ENCODE results near the gene DYNLL2.
A peak's percentile ranks its signal among the peaks of the same experiment; 100 is the strongest.
"Not testable (repeated sequence)": the region's sequence is repeated elsewhere in the genome, so short reads cannot be mapped to it uniquely, and the experiment has no call there.

Gene DYNLL2

DNA sequence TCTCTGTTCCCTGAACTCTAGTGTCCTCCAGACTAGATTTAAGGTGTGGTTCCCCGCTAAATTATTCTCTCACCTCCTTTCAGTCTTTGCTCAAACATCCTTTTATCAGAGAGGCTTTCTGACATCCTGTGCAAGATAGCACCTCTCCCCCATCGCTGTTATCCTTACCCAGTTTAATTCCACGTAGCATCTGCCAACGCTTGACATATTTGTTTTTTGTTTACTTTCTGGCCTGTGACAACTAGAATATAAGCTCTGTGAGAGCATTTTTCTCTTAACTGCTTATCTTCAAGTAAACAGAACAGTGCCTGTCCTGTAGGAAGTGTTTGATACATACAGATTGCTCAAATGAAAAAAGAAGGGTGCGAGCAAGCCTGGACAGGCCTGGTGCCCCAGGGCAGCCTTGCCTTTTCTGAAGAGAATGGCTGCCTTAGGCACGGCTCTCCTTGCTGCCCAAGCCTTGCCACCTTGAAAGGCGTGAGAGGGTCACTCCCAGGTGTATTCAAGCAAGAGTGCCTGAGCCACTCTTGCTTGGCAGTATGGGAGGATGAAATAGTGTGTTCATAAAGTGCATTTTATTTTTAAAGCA, 9.7 kb downstream of the DYNLL2 start:
- peaks cover 60% of the 10 kb centered on the region for H3K36me3 ChIP-seq (ENCODE audit: low read depth)
- no peaks in the 10 kb centered on the region for H3K9me3 ChIP-seq (ENCODE audit: severe bottlenecking)
- no peak overlapping the region for H3K4me3 ChIP-seq (ENCODE audit: severe bottlenecking)
- H3K4me1 ChIP-seq (ENCODE audit: insufficient read depth, poor library complexity, severe bottlenecking) = peaks cover 14% of the 10 kb centered on the region
- TF ChIP-seq, protein P1, sequence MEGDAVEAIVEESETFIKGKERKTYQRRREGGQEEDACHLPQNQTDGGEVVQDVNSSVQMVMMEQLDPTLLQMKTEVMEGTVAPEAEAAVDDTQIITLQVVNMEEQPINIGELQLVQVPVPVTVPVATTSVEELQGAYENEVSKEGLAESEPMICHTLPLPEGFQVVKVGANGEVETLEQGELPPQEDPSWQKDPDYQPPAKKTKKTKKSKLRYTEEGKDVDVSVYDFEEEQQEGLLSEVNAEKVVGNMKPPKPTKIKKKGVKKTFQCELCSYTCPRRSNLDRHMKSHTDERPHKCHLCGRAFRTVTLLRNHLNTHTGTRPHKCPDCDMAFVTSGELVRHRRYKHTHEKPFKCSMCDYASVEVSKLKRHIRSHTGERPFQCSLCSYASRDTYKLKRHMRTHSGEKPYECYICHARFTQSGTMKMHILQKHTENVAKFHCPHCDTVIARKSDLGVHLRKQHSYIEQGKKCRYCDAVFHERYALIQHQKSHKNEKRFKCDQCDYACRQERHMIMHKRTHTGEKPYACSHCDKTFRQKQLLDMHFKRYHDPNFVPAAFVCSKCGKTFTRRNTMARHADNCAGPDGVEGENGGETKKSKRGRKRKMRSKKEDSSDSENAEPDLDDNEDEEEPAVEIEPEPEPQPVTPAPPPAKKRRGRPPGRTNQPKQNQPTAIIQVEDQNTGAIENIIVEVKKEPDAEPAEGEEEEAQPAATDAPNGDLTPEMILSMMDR (IDR thresholded peaks at IDR 0.05; ENCODE audit: poor library complexity, severe bottlenecking) = no peak
- no peak overlapping the region for H3K27ac ChIP-seq (ENCODE audit: poor library complexity, severe bottlenecking)
- ATAC-seq (ENCODE audit: low read depth) (peak; percentile 65), DNase-seq (ENCODE audit: low spot score) (no peak)
- no peaks in the 10 kb centered on the region for H3K27me3 ChIP-seq (ENCODE audit: insufficient read depth, poor library complexity, severe bottlenecking)

DNA sequence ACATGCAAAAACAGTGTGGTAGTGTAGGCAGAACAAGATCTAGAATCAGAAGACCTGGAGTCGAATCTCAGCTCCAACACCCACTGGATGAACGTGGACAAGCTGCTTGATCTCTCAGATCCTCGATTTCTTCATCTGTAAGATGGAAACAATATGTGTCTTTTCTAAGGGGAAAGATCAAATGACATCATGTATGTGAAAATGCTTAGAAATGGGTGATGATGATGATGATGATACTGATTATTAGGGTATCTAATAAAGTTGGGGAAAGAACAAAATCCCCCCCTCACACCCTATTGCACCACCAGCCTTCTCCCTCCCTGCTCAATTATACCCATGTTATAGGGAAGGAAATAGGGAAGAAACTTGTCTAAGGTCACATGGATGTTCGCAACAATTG, 10.9 kb downstream of the DYNLL2 start:
- no peaks in the 10 kb centered on the region for H3K27me3 ChIP-seq (ENCODE audit: insufficient read depth, poor library complexity, severe bottlenecking)
- H3K4me1 ChIP-seq (ENCODE audit: insufficient read depth, poor library complexity, severe bottlenecking) = peaks cover 14% of the 10 kb centered on the region
- no peak overlapping the region for H3K27ac ChIP-seq (ENCODE audit: poor library complexity, severe bottlenecking)
- peaks cover 48% of the 10 kb centered on the region for H3K36me3 ChIP-seq (ENCODE audit: low read depth)
- no peak overlapping the region for H3K4me3 ChIP-seq (ENCODE audit: severe bottlenecking)
- no peaks in the 10 kb centered on the region for H3K9me3 ChIP-seq (ENCODE audit: severe bottlenecking)
- TF ChIP-seq, protein P1 (IDR thresholded peaks at IDR 0.05; ENCODE audit: poor library complexity, severe bottlenecking) = no peak
- ATAC-seq (ENCODE audit: low read depth) (no peak), DNase-seq (ENCODE audit: low spot score) (no peak)

DNA sequence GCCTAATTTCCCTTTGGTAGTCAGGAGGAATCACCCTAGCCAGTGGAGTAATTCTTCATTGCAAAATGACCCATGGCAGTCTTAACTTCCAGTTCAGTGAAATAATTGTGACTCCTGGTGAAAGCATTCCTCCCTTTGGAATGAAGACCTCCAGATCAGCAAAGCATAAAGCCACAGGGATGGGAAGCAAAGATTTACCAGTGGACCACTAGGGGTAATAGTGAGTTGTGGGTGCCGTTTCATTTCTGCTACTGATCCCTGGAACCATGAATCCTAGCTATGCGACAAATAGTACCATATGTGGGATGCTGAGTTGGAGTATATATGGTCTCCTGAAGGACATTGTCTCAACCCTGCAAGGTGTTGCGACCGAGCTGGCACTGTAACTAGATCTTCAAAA, 13.7 kb downstream of the DYNLL2 start:
- TF ChIP-seq, protein P1 (IDR thresholded peaks at IDR 0.05; ENCODE audit: poor library complexity, severe bottlenecking) = no peak
- H3K4me1 ChIP-seq (ENCODE audit: insufficient read depth, poor library complexity, severe bottlenecking) = peaks cover 11% of the 10 kb centered on the region
- no peak overlapping the region for H3K27ac ChIP-seq (ENCODE audit: poor library complexity, severe bottlenecking)
- H3K9me3 ChIP-seq (ENCODE audit: severe bottlenecking) = no peaks in the 10 kb centered on the region
- H3K4me3 ChIP-seq (ENCODE audit: severe bottlenecking) = no peak overlapping the region
- peaks cover 3% of the 10 kb centered on the region for H3K27me3 ChIP-seq (ENCODE audit: insufficient read depth, poor library complexity, severe bottlenecking)
- peaks cover 23% of the 10 kb centered on the region for H3K36me3 ChIP-seq (ENCODE audit: low read depth)
- DNase-seq (ENCODE audit: low spot score) (no peak), ATAC-seq (ENCODE audit: low read depth) (no peak)

- ATAC-seq (ENCODE audit: low read depth) (no peak), DNase-seq (ENCODE audit: low spot score) (no peak)
- no peak overlapping the region for H3K4me3 ChIP-seq (ENCODE audit: severe bottlenecking)
- no peak overlapping the region for H3K27ac ChIP-seq (ENCODE audit: poor library complexity, severe bottlenecking)
- TF ChIP-seq, protein P1 (IDR thresholded peaks at IDR 0.05; ENCODE audit: poor library complexity, severe bottlenecking) = no peak
- peaks cover 10% of the 10 kb centered on the region for H3K4me1 ChIP-seq (ENCODE audit: insufficient read depth, poor library complexity, severe bottlenecking)
- no peaks in the 10 kb centered on the region for H3K9me3 ChIP-seq (ENCODE audit: severe bottlenecking)
- H3K27me3 ChIP-seq (ENCODE audit: insufficient read depth, poor library complexity, severe bottlenecking) = peaks cover 3% of the 10 kb centered on the region
- peaks cover 17% of the 10 kb centered on the region for H3K36me3 ChIP-seq (ENCODE audit: low read depth)
These were observed 14.3 kb downstream of the DYNLL2 start for GRCh38 chr17:58097384-58098088.

- no peak overlapping the region for H3K27ac ChIP-seq (ENCODE audit: poor library complexity, severe bottlenecking)
- ATAC-seq (ENCODE audit: low read depth) (no peak), DNase-seq (ENCODE audit: low spot score) (no peak)
- peaks cover 5% of the 10 kb centered on the region for H3K4me1 ChIP-seq (ENCODE audit: insufficient read depth, poor library complexity, severe bottlenecking)
- TF ChIP-seq, protein P1 (IDR thresholded peaks at IDR 0.05; ENCODE audit: poor library complexity, severe bottlenecking) = no peak
- H3K9me3 ChIP-seq (ENCODE audit: severe bottlenecking) = no peaks in the 10 kb centered on the region
- H3K36me3 ChIP-seq (ENCODE audit: low read depth) = no peaks in the 10 kb centered on the region
- peaks cover 3% of the 10 kb centered on the region for H3K27me3 ChIP-seq (ENCODE audit: insufficient read depth, poor library complexity, severe bottlenecking)
- no peak overlapping the region for H3K4me3 ChIP-seq (ENCODE audit: severe bottlenecking)
These were observed 17.3 kb downstream of the DYNLL2 start for GRCh38 chr17:58100506-58100905.

DNA sequence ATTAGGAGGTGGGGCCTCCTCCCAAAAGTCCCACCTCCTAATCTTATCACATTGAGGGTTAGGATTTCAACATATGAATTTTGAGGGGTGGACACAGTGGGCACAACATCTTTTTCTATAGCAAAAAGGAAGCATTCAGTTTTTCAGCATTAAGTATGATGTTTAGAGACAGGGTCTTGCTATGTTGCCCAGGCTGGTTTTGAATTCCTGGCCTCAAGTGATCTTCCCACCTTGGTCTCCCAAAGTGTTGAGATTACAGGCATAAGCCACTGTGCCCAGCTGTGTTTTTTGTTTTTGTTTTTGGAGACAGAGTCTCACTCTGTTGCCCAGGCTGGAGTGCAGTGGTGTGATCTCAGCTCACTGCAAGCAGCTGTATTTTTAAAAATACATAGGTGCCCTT, 18.7 kb downstream of the DYNLL2 start:
- not testable (repeated sequence) for H3K27me3 ChIP-seq (ENCODE audit: insufficient read depth, poor library complexity, severe bottlenecking); H3K36me3 ChIP-seq (ENCODE audit: low read depth); H3K4me3 ChIP-seq (ENCODE audit: severe bottlenecking); H3K9me3 ChIP-seq (ENCODE audit: severe bottlenecking); H3K27ac ChIP-seq (ENCODE audit: poor library complexity, severe bottlenecking); ATAC-seq (ENCODE audit: low read depth); H3K4me1 ChIP-seq (ENCODE audit: insufficient read depth, poor library complexity, severe bottlenecking); DNase-seq (ENCODE audit: low spot score)
